Activated T-helper 9 cell treated with anti-CD3 and anti-CD28 coated beads, Interleukin-2, amount 50 U/mL, for 16 hours (primary cell): ENCODE measurements around the gene SULT1A2.
"Not testable (repeated sequence)": the region's sequence is repeated elsewhere in the genome, so short reads cannot be mapped to it uniquely, and the experiment has no call there.

Experiments used
- DNase-seq: peaks from one replicate; pipeline ENCODE4 v3.0.0-alpha.2; 2020; ENCODE audit warnings: low read depth

Gene SULT1A2

DNA sequence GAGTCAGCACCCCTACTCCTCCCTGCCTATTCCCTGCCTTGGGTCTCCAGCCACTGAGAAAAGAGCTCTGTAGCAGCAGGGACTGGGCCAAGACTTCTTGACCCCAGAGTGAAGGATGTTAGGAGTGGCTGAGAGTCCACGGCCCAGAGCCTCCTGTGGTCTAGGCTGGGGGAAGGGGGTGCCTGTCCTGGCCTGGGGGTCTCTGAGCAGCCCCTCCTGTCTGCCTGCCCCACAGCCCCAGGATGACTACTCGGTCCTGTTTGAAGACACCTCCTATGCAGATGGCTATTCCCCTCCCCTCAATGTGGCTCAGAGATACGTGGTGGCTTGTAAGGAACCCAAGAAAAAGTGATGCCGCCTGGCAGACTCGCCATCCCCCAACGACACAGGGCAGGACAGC lies 5.5 kb downstream of the SULT1A2 start:
- DNase-seq = no peak

DNA sequence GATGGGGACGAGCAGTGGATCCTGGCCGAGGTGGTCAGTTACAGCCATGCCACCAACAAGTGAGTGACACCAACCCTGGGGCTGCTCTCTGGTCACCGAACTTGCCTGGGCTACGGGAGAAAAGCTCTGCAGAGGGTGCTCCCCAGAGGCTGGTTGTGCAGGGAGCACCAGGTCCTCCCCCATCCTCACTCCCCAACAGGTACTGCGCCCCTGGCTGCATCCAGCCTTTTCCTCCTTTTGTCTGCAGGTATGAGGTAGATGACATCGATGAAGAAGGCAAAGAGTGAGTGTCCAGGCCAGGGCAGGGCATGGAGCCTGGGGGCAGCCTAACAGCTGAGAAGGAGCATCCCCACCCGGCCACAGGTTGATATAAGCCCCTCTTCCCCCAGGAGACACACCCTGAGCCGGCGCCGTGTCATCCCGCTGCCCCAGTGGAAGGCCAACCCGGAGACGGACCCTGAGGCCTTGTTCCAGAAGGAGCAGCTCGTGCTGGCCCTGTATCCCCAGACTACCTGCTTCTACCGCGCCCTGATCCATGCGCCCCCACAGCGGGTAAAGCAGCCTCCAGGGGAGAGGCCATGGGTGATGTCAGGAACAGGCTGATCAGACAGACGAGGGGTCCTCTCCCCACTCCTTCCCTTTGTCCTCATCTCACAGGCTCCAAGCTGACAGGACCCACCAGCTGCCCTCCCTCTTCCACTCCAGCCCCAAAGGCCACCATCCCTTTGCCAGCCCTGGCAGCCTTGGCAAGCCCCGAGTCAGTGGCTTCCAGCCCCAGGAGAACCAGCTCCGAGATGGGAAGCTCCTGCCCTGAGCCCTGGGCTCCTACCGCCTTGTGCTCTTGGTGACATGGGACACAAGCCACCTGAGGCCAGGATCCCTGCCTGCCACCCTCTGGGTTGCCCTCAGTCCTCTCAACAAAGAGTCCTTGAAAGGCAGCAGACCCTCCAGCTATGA lies 6.2 kb downstream of the SULT1A2 start:
- no peak for DNase-seq

DNA sequence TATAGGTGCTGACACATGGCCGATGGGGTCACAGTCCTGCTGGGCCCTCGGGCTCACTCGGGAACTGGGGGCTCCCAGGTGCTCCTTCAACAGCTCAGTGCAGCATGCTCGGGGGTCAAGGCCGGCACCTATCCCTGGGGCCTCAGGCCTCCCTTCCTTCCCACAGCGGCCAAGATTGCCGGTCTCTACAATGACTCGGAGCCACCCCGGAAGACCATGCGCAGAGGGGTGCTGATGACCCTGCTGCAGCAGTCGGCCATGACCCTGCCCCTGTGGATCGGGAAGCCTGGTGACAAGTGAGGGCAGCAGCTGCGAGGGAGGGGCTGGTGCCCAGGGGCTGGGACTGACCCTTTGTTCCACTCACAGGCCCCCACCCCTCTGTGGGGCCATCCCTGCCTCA lies 6.9 kb downstream of the SULT1A2 start:
- DNase-seq = no peak

- no peak for DNase-seq
Observed at GRCh38 chr16:28589069-28589468, 7.8 kb downstream of the SULT1A2 start.

- no peak for DNase-seq
Observed at GRCh38 chr16:28587386-28587785, 9.5 kb downstream of the SULT1A2 start.

DNA sequence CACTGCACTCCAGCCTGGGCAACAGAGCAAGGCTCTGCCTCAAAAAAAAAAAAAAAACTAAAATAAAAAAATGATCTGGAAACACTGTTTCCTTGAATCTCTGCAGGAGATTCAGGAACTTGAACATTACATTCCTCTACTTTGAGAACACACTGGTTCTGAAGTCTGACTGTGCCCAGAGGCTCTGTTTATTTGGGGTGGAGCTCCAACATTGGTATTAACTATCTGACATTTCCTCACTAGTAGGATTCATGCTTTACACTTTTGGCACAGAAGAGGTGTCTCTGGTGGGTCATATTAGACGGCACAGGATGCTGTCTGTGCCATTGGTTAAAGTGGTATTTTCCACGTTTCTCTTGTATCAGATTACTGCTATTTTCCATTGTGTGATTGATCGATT lies 10.4 kb downstream of the SULT1A2 start:
- DNase-seq = no peak

DNA sequence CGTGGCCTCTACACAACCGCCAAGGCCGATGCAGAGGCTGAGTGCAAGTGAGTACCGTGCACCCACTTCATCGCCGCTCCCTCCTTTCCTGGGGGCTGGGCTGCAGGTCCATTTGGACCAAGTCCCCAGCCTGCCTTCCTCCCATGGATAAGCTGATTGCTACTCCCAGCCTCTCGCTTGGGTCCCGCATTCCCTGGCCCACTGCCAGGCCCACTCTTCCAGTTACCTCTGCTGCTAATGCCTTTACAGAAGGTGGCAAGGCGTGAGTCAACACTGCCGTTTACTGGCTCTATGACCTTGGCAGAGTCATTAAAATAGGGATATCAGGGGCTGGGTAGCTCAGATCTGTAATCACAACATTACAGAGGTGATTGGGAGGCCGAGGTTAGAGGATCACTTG lies 11.2 kb downstream of the SULT1A2 start:
- no peak for DNase-seq

- no peak for DNase-seq
Observed at GRCh38 chr16:28580726-28581315, 16.0 kb downstream of the SULT1A2 start.

GRCh38 chr16:28575446-28576109 lies 21.3 kb downstream of the SULT1A2 start:
- no peak for DNase-seq

- no peak for DNase-seq
Observed at GRCh38 chr16:28574925-28575324, 21.9 kb downstream of the SULT1A2 start.

DNA sequence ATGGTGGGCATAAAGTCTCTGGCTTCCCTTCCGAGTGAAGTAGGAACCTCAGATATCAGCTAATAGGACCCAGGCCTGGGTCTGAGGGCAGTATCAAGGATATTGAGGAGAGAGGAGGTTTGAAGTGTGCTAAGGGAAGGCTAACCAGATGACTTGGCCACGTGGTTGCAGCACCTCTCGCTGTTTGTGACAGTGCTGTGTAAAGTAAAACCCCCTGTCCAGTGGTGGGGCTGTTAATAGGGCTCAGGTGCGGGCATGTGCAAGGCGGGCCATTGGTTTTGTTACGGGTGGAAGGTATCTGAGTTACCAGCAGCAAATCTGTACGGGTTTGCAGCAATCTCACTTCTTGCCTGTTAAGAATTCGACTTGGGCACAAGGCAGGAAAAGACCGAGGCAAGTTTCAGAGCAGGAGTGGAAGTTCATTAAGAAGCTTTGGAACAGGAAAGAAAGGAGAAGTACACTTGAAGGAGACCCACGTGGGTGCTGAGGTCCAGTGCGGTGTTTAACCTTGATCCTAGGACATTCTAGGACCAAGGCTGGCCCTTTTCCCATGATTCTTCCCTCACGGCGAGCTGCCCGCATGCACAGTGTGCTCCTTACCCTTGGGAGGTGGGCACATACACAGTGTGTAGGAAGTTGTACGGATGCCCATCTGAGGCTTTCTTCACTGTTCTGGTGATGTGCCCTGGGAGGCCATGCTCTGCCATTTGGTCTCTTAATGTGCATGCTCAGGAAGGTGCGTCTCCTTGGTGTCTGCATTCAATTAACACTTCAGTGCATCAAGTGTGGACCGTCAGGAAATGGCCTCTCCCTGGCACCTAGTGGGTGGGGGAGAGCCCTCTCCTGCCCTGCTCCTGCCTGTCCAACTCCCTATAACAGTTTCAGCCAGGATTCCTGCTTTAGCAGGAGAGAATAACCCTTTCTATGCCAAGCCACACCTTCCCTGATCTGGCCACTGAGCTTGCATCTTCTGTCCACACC lies 22.8 kb downstream of the SULT1A2 start:
- no peak for DNase-seq

DNA sequence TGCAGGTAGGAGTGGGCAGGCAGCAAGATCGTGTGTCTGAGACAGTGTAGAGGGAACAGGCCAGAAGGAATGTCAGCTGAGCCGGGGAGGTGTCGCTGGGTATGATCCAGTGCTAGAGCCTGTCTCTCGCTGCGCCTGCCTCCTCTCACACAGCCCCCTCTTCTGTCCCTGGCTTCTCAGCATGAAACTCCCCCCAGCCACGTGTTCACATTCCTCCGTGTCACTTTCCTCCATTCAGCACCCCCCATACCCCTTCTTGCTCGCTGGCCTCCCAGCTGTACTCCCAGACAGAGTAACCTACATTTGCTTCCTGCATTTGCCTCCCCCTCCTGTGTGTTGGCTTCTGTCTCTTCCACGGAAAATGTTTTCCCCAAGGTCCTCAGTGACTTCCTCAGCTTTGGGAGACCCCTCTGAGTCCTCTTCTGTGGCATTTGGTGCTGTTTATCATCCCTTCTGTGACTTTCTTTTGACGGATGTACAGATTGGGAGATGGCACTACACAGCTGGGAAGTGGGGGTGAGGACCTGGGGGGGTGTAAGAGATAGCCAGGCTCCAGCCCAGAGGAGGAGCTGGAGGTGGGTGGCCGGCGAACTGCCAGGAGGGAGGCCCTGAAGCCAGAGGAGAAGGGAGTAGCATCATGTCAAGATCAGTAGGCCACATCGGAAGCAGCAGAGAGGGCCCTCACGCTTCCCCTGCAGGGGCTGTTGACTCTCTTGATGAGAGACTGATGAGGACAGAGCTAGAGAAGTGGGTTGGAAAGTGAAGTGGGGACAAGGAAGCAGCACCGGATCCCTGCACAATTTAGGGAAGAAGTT lies 23.9 kb downstream of the SULT1A2 start:
- DNase-seq = no peak

GRCh38 chr16:28569968-28570752 lies 26.7 kb downstream of the SULT1A2 start:
- no peak for DNase-seq

GRCh38 chr16:28569021-28569420 lies 27.8 kb downstream of the SULT1A2 start:
- no peak for DNase-seq

- DNase-seq = no peak
Observed at GRCh38 chr16:28567292-28567691, 29.6 kb downstream of the SULT1A2 start.

GRCh38 chr16:28566233-28566925 lies 30.5 kb downstream of the SULT1A2 start:
- not testable (repeated sequence) for DNase-seq

DNA sequence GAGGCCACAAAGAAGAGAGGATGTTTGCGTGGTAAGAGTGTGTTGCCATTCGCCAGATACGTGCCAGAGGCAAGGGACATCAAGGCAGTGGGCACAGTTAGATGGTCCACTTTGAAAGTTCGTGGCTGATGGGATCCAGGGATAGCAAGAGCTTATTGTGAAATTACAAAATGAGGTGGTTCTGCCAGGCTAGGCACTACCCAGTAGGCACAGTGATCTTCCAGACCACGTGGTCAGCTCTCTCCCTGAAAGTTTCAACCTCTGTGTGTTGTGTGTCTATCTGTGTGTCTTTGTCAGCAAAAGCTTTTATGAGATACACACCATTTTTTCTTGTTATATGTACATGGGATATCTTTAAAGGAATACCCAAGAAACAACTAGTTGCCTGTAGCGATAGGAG lies 33.6 kb downstream of the SULT1A2 start:
- DNase-seq = no peak

DNA sequence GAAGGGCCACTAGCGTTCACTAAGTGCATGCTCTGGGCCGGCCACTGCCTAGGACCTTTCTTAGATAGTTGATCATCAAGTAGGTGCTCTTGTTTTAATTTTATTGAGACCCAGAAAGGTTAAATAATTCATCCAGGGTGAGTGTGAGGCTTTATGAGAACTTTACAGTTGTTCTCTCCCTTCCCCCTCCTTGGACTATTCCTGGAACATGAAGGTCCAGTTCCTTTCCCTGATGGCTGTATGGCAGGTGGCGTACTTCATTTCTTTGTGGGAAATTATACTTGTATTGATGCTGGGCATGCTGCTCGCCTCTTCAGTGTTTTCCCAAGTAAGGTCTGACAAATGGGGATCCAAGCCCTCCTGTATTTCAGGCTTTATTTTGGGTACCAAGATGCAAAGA lies 34.7 kb downstream of the SULT1A2 start:
- DNase-seq = no peak

DNA sequence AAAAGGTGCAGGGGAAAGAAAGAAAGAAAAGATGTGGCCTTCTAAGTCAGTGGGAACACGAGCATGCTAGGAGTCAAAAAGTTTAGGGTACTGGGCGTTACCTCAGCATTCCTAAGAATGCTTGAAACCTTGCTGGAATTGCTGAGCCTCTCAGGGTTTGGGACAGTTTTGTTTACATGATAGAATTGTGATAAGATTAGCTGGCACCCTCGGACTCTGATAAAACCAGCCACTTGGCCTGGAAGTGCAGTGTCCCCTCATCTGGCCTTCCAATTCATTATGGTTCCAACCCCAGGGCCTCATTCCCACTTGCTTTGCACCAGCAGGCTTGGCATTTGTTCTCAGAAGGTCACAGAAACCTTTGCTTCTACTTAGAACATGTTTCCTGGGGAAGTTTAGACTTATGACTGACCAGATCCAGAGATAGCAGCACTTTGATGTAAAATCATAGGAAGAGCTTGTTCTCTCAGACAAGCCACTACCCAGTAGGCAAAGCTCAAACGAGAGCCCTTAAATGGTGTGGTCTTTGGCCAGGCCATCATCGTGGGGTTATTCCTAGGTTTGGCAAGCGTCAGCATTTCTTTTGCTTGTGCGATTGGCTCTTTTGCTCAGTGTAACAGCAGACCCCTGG lies 35.2 kb downstream of the SULT1A2 start:
- DNase-seq = no peak
